HepG2 (cell line): ENCODE results near the gene MYL6. TPM values are rescaled to one million over a fixed set of nuclear protein-coding genes. Genes with fewer than 3 reads are reported as not detected.
A peak's percentile ranks its signal among the peaks of the same experiment; 100 is the strongest.

Source experiments
- GZF1 ChIP-seq: sonication (generic); formaldehyde crosslinking; IDR thresholded peaks from 2 replicates; pipeline ENCODE4 v1.5.1; 2020; ENCODE audit warnings: mild to moderate bottlenecking, missing genetic modification reagents
- ISX ChIP-seq: sonication (generic); formaldehyde crosslinking; conservative IDR thresholded peaks from 2 replicates; pipeline ENCODE4 v1.5.0; 2020; ENCODE audit warnings: missing genetic modification reagents
- MTA1 ChIP-seq: sonication (generic); formaldehyde crosslinking; IDR thresholded peaks from 2 replicates; pipeline ENCODE4 v1.4.0; 2020; ENCODE audit warnings: missing genetic modification reagents, mild to moderate bottlenecking, borderline replicate concordance
- MTA3 ChIP-seq: sonication (generic); formaldehyde crosslinking; IDR thresholded peaks from 2 replicates; pipeline ENCODE4 v1.4.0; 2020; ENCODE audit warnings: missing genetic modification reagents
- SRF ChIP-seq: IDR thresholded peaks from 2 replicates; pipeline ENCODE4 v1.6.1; 2011; ENCODE audit warnings: mild to moderate bottlenecking, low read depth, low read length, moderate library complexity
- ZFX ChIP-seq: sonication (generic); formaldehyde crosslinking; IDR thresholded peaks from 2 replicates; pipeline ENCODE4 v1.4.0; 2020; ENCODE audit warnings: mild to moderate bottlenecking, low read depth, missing genetic modification reagents, moderate library complexity
- ZNF17 ChIP-seq: sonication (generic); formaldehyde crosslinking; IDR thresholded peaks from 2 replicates; pipeline ENCODE4 v1.5.0; 2020; ENCODE audit warnings: mild to moderate bottlenecking, missing genetic modification reagents
- ZNF205 ChIP-seq: IDR thresholded peaks from 2 replicates; pipeline ENCODE4 v1.6.1; 2018; ENCODE audit warnings: missing biosample characterization, missing genetic modification reagents
- ZNF383 ChIP-seq: sonication (generic); formaldehyde crosslinking; IDR thresholded peaks from 2 replicates; pipeline ENCODE4 v1.4.0; 2020; ENCODE audit warnings: missing genetic modification reagents, mild to moderate bottlenecking, borderline replicate concordance
- ZNF414 ChIP-seq: sonication (generic); formaldehyde crosslinking; IDR thresholded peaks from 2 replicates; pipeline ENCODE4 v1.5.0; 2020; ENCODE audit warnings: missing genetic modification reagents
- ZNF552 ChIP-seq: sonication (generic); formaldehyde crosslinking; IDR thresholded peaks from 2 replicates; pipeline ENCODE4 v1.9.0; 2022; ENCODE audit warnings: missing genetic modification reagents, mild to moderate bottlenecking, borderline replicate concordance
- ZNF570 ChIP-seq: sonication (generic); formaldehyde crosslinking; IDR thresholded peaks from 2 replicates; pipeline ENCODE4 v1.4.0; 2020; ENCODE audit warnings: mild to moderate bottlenecking, missing genetic modification reagents, borderline replicate concordance
- ZNF615 ChIP-seq: sonication (generic); formaldehyde crosslinking; IDR thresholded peaks from 2 replicates; pipeline ENCODE4 v1.5.0; 2020; ENCODE audit warnings: mild to moderate bottlenecking, missing genetic modification reagents, borderline replicate concordance
- ZNF616 ChIP-seq: sonication (generic); formaldehyde crosslinking; IDR thresholded peaks from 2 replicates; pipeline ENCODE4 v1.5.0; 2020; ENCODE audit warnings: low read depth, mild to moderate bottlenecking, missing genetic modification reagents
- ZNF646 ChIP-seq: sonication (generic); formaldehyde crosslinking; IDR thresholded peaks from 2 replicates; pipeline ENCODE4 v1.9.0; 2021; ENCODE audit warnings: mild to moderate bottlenecking, missing genetic modification reagents
- ZNF704 ChIP-seq: sonication (generic); formaldehyde crosslinking; IDR thresholded peaks from 2 replicates; pipeline ENCODE4 v1.8.1; 2023; ENCODE audit warnings: mild to moderate bottlenecking, inconsistent platforms, moderate library complexity, missing genetic modification reagents, borderline replicate concordance
- ZNF740 ChIP-seq: sonication (generic); formaldehyde crosslinking; IDR thresholded peaks from 2 replicates; pipeline ENCODE4 v1.4.0; 2020; ENCODE audit warnings: missing genetic modification reagents
- ZNF749 ChIP-seq: sonication (generic); formaldehyde crosslinking; IDR thresholded peaks from 2 replicates; pipeline ENCODE4 v1.8.0; 2022; ENCODE audit warnings: mild to moderate bottlenecking, missing genetic modification reagents, moderate library complexity, borderline replicate concordance
- ZNF761 ChIP-seq: sonication (generic); formaldehyde crosslinking; conservative IDR thresholded peaks from 2 replicates; pipeline ENCODE4 v1.4.0; 2020; ENCODE audit warnings: mild to moderate bottlenecking, missing genetic modification reagents
- ZNF768 ChIP-seq: sonication (generic); formaldehyde crosslinking; IDR thresholded peaks from 2 replicates; pipeline ENCODE4 v1.4.0; 2020; ENCODE audit warnings: missing genetic modification reagents
- ZNF775 ChIP-seq: sonication (generic); formaldehyde crosslinking; IDR thresholded peaks from 2 replicates; pipeline ENCODE4 v1.4.0; 2020; ENCODE audit warnings: missing genetic modification reagents, mild to moderate bottlenecking, moderate library complexity, borderline replicate concordance
- polyA plus RNA-seq, 8 experiments: library from polyadenylated mRNA; depleted of rRNA in 3 of 8; stranded (reverse) in 7 of 8; unstranded in 1 of 8; fragments of >200 nt; fragmentation: Illumina TruSeq in 4 of 8; extraction: Trizol in 4 of 8; gene quantifications; 2 replicates each; pipeline versions ENCODE4 v1.2.1 to v1.2.3, GENCODE V29; 2011 to 2016; ENCODE audit warnings: low read depth in 4 of 8, missing spikeins in 1 of 8, mixed read lengths in 1 of 8; ENCODE audit not compliant: insufficient read depth in 1 of 8
- total RNA-seq, 5 experiments: library from RNA; depleted of rRNA; stranded (reverse); fragments of >200 nt; fragmentation: Illumina TruSeq; extraction: Trizol; gene quantifications; 2 replicates each; pipeline ENCODE4 v1.2.3, GENCODE V29; 2016; ENCODE audit warnings: low read depth in 1 of 5

MYL6 gene
- total and polyA plus RNA-seq, 2 of the 13 experiments (the other 11 are each of a cell fraction or from before 2014, with no cell fraction given): 1,127 to 1,192 TPM

- TF ChIP-seq ZNF646 (CRISPR knock-in tag): no peak
- peak; percentile 51; the same call in 1 of the 2 replicates for TF ChIP-seq ZFX (CRISPR knock-in tag)
- TF ChIP-seq ZNF17: no peak
- TF ChIP-seq ZNF761 (CRISPR knock-in tag): no peak; the same call in 1 of the 2 replicates
- no peak for TF ChIP-seq MTA3 (CRISPR knock-in tag)
- TF ChIP-seq ZNF570 (CRISPR knock-in tag): no peak
- no peak for TF ChIP-seq ZNF205
- TF ChIP-seq ZNF383 (CRISPR knock-in tag): no peak
- TF ChIP-seq ZNF704 (CRISPR knock-in tag): no peak
- TF ChIP-seq ZNF414 (CRISPR knock-in tag): no peak; the same call in 1 of the 2 replicates
- no peak for TF ChIP-seq ZNF768
- TF ChIP-seq SRF: peak; percentile 29; the same call in 1 of the 2 replicates
- no peak for TF ChIP-seq ZNF615 (CRISPR knock-in tag)
- TF ChIP-seq ZNF616: no peak
- peak; percentile 34; the same call in 1 of the 2 replicates for TF ChIP-seq ZNF749 (CRISPR knock-in tag)
- 0 out of 2 replicates have a peak, but pooled peaks have one; percentile 75 for TF ChIP-seq ZNF552 (CRISPR knock-in tag)
- TF ChIP-seq ZNF775 (CRISPR knock-in tag): no peak
- TF ChIP-seq GZF1 (CRISPR knock-in tag): peak; percentile 27; the same call in 1 of the 2 replicates
- TF ChIP-seq ZNF740 (CRISPR knock-in tag): peak; percentile 94
- TF ChIP-seq MTA1 (CRISPR knock-in tag): peak; percentile 40; the same call in 1 of the 2 replicates
- no peak for TF ChIP-seq ISX (CRISPR knock-in tag)
Observed at GRCh38 chr12:56157201-56158028, 744 bp upstream of the MYL6 start (continued).
